Neural progenitor cell (in vitro differentiated cells): ENCODE results near the gene PLEKHG4B.

Experiments used
- EZH2 ChIP-seq: fragments of 200-600 bp; sonication (generic); IDR thresholded peaks from 2 replicates; pipeline ENCODE4 v1.6.1; 2017; ENCODE audit warnings: antibody characterized with exemption, mild to moderate bottlenecking, moderate library complexity
- TF ChIP-seq, protein P1 (sequence below): fragments of 200-600 bp; sonication (generic); IDR thresholded peaks from 2 replicates; pipeline ENCODE4 v1.5.1; 2017; ENCODE audit warnings: antibody characterized with exemption, mild to moderate bottlenecking

DNA sequence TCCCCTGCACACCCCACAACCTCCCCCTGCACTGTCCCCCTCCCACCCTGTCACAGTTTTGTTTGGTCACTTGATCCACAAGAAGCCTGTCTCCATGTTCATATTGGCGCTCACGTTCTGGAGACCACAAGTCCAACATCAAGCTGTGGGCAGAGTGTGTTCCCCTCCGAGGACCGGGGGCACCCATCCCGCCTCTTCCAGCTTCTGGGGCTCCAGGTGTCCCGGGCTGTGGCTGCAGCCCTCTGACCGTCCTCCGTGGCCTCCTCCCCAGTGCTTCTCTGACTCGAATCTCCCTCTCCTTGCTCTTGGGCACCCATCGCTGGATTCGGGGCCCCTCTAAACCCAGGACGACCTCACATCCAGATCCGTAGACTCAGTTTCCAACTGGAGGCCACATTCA, 49.2 kb downstream of the PLEKHG4B start:
- TF ChIP-seq, protein P1, sequence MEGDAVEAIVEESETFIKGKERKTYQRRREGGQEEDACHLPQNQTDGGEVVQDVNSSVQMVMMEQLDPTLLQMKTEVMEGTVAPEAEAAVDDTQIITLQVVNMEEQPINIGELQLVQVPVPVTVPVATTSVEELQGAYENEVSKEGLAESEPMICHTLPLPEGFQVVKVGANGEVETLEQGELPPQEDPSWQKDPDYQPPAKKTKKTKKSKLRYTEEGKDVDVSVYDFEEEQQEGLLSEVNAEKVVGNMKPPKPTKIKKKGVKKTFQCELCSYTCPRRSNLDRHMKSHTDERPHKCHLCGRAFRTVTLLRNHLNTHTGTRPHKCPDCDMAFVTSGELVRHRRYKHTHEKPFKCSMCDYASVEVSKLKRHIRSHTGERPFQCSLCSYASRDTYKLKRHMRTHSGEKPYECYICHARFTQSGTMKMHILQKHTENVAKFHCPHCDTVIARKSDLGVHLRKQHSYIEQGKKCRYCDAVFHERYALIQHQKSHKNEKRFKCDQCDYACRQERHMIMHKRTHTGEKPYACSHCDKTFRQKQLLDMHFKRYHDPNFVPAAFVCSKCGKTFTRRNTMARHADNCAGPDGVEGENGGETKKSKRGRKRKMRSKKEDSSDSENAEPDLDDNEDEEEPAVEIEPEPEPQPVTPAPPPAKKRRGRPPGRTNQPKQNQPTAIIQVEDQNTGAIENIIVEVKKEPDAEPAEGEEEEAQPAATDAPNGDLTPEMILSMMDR = no peak
- TF ChIP-seq EZH2 = no peak
